ENCODE results near the gene SLIT3.

- TF ChIP-seq POLR2A (IDR thresholded peaks at IDR 0.05) = no peak
- TF ChIP-seq, protein P1, sequence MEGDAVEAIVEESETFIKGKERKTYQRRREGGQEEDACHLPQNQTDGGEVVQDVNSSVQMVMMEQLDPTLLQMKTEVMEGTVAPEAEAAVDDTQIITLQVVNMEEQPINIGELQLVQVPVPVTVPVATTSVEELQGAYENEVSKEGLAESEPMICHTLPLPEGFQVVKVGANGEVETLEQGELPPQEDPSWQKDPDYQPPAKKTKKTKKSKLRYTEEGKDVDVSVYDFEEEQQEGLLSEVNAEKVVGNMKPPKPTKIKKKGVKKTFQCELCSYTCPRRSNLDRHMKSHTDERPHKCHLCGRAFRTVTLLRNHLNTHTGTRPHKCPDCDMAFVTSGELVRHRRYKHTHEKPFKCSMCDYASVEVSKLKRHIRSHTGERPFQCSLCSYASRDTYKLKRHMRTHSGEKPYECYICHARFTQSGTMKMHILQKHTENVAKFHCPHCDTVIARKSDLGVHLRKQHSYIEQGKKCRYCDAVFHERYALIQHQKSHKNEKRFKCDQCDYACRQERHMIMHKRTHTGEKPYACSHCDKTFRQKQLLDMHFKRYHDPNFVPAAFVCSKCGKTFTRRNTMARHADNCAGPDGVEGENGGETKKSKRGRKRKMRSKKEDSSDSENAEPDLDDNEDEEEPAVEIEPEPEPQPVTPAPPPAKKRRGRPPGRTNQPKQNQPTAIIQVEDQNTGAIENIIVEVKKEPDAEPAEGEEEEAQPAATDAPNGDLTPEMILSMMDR (IDR thresholded peaks at IDR 0.05) = no peak
Observed at GRCh38 chr5:168661593-168662485, 639.1 kb downstream of the SLIT3 start.

Data from Peyer's patch (tissue), 4 donors.